Measurements from ENCODE around the gene CDKAL1.
"Not testable (repeated sequence)": the region's sequence is repeated elsewhere in the genome, so short reads cannot be mapped to it uniquely, and the experiment has no call there.

CDKAL1 gene

DNA sequence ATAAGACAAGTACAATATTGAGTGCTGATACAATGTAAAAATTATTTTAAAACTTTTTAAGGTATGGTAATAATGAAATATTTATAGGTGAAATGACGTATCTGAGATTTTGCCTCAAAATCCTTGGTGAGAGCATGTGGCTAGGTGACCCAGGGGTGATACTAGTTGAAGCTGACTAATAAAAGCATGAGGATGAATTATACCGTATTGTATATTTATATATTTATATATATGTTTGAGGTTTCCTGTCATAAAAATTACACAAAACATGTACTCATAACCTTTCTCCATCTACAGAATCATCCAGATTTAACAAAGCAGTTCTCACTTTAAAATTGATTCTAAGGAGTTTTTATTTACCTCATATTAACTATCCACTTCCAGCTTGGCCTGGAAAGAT is 358.1 kb downstream of the CDKAL1 start:
- no peak for DNase-seq

DNA sequence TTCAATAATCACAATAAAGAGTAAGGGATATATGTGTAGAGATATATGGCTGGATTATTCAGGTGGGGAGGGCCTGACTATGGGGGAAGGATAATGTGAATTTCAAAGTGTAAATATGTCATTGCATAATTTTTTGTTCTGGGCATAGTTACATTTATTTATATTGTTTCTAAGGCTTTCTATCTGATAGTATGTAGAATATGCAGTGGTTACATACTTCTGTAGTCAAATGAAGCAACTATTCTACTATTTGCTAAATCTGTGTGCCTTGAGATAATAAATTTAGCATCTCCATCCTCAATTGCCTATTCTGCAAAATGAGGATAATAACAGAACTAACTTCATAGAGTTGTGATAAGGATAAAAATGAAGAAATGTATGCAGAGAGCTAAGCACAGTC is 359.2 kb downstream of the CDKAL1 start:
- no peak for DNase-seq

DNA sequence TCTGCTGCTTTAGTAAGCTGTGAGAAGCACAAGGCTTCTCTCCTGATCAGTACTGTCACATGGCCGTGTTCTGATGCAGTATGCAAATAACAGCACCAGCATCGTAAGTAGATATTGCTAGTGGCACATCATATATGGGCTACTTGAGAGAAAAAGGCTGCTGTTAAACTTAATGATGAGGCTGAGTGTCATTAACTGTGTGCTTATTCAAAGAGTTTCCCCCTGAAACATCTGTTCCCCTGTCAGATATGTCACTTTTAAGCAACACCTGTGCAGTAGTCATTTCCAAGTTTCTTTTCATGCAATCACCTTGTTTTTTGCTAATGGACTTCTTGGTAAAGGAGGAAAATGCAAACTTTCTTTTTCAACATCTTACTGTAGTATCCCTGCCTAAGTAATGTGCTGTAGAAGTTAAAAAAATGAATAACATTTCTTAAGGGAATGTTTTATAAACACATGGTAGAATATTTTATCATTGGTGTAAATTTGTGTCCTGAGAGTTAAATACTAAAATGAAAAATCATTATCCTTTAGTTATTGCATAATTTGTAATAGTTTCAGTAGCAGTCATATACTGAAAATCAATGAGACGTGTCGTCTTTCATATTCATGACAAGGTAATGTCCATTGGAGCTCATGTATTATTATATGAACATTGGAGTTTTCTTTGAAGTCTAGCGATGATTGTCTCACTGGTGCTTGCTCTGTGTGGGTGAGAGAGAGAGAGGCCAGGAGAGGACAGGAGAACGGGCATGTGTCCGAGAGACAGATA is 366.3 kb downstream of the CDKAL1 start:
- DNase-seq, result no peak

- DNase-seq, result no peak
These were observed 371.1 kb downstream of the CDKAL1 start for GRCh38 chr6:20905377-20905776.

DNA sequence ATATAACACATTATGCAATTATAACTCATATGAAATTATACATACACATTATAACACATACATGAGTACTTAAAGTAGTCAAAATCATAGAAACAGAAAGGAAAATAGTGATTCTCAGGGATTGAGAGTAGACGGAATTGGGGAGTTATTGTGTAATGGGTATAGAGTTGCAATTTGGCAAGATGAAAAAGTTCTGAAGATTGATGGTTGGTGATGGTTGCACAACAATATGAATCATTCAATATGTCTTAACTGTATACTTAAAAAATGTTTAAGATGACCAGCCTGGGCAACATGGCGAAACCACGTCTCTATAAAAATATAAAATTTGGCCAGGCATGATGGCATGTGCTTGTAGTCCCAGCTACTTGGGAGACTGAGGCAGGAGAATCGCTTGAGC is 372.7 kb downstream of the CDKAL1 start:
- no peak for DNase-seq

- no peak for DNase-seq
These were observed 373.3 kb downstream of the CDKAL1 start for GRCh38 chr6:20907486-20908071.

- no peak for DNase-seq
These were observed 375.4 kb downstream of the CDKAL1 start for GRCh38 chr6:20909621-20910020.

GRCh38 chr6:20911712-20912111 is 377.5 kb downstream of the CDKAL1 start:
- DNase-seq, result no peak

DNA sequence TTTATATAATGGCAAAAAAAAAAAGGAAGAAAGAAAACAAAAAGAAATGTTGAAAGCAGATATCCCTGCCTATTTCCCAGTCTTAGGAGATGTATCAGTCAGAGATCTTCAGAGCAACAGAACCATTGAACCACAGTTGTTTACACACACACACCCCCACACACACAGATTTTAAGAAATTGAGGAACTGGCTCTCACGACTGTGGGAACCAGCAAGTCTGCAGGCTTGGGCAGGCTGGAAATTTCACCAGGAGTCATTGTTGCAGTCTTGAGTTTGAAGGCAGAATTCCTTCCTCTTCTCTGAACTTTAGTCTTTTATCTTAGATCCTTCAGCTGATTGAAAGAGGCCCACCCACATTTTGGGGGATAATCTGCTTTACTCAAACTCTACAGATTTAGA is 380.9 kb downstream of the CDKAL1 start:
- DNase-seq, result no peak

DNA sequence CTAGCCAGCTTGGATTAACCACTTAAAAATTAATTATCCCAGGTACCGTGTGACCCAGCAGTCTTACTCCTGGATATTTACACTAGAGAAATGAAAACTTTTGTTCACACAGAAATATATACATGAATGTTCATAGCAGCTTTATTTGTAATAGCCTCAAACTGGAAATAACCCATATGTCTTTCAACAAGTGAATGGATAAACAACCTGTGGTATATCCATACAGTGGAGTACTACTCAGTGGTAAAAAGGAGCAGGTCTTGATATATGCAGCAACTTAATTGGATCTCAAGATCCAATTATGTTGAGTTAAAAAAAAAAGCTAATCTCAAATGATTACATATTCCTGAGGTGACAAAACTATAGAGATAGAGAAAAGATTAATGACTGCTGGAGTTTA is 381.4 kb downstream of the CDKAL1 start:
- no peak for DNase-seq

DNA sequence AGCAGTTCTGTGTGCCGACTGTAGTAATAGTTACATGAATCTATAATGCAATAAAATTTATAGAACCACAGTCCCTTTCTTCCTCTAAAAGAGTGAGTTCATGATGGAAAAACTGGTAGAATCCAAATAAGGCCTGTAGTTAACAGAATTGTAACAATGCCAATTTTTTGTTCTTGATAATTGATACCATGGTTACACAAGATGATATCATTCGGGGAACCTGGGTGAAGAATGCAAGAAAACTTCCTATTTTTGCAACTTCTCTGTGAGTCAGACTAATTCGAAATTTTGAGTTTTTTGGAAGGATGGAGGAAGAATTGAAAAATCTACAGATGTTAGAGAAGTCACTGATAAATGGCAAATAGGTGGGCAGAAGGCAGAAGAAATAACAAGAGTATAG is 381.8 kb downstream of the CDKAL1 start:
- no peak for DNase-seq

GRCh38 chr6:20918868-20919267 is 384.6 kb downstream of the CDKAL1 start:
- DNase-seq, result no peak

GRCh38 chr6:20919677-20920385 is 385.6 kb downstream of the CDKAL1 start:
- DNase-seq, result no peak

DNA sequence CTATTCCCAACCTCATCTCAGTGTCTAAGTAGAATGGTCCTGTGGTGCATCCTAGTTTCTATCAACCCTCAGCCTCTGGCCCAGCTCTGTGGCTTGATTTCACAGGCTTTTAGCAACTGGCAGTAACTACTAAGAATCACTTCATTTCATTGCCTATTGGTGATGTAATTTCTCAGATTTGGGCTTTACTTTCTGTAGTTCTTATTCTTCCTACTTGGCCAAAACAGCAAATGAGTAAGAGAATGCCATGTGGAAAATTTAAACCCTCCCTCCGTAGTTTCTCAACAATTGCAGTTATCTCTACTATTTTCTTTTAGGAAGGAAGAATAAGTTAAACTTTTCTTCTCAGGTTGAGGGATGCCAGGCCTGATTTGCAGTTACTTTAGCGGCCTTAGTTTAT is 387.3 kb downstream of the CDKAL1 start:
- no peak for DNase-seq

DNA sequence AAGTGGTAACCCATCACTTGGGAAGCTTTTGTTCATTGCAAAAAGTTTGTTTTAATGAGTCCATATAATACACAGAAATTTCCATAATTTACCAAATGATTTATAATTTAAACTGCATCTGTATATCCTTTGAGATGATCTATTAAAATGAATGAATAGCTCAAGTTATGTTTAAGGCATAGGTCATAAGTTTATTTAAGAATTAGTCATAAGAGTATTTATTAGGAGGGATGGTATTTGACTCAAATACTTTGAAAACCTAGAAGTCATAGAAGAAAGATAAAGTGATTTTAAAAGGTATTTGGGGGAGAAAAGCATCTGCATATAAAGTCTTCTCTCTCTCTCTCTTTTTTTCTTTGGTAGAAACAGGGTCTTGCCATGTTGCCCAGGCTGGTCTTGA is 388.5 kb downstream of the CDKAL1 start:
- no peak for DNase-seq

- not testable (repeated sequence) for DNase-seq
These were observed 389.8 kb downstream of the CDKAL1 start for GRCh38 chr6:20924094-20924493.

DNA sequence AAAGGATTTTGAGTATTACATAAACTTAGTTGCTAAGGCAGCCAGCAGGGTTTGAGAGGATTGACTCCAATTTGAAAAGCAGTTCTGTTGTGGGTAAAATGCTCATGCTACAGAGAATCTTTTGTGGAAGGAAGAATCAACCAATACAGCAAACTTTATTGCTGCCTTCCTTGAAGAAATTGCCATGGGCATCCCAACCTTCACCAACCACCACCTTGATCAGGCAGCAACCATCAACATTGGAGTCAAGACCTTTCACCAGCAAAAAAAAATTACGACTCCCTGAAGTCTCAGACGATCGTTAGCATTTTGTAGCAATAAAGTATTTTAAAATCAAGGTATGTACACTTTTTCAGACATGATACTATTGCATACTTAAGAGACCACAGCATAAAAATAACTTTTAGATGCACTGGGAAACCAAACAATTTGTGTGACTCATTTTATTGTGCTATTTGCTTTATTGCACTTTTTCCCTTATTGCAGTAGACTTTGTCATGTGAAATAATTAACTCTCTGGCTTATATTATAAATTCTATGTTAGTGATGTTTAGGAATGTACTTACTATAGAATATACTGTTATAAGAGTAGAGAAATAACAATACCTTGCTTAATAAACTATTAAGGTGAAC is 390.8 kb downstream of the CDKAL1 start:
- DNase-seq, result no peak

DNA sequence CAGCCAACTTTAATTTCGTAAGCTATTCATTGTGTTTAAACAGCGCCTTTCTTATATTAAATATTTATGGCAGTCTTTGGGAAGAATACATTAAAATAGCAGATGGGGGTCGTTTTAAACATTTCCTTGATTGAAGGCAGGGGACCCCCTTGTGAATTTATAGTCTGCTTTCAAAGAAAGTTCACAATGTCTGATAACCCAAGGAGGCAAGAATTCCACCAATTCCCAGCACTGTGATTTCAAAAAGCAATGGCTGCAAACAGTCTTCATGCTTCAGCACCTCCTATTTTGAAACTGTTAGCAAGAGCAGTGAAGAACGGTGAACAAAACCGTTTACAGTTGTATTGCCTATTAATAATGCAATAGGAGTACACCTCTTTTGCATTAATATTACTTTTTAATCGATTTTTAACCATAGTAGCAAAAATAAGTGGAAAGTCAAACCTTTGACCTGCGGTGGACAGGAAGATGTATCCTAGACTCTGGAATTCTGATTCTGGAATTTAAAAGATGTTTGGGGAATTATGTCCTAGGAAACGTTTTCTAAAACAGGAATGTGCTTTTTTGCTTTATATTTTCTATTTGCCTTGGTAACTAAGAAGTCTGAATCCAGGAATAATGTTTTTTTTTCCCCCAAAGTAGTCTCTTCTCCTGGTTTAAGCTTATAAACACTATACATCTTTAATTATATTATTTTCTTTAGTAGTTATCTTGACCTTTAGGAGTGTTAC is 393.0 kb downstream of the CDKAL1 start:
- DNase-seq, result no peak

GRCh38 chr6:20929283-20929682 is 395.0 kb downstream of the CDKAL1 start:
- no peak for DNase-seq

- DNase-seq, result no peak
These were observed 396.8 kb downstream of the CDKAL1 start for GRCh38 chr6:20931093-20931492.

DNA sequence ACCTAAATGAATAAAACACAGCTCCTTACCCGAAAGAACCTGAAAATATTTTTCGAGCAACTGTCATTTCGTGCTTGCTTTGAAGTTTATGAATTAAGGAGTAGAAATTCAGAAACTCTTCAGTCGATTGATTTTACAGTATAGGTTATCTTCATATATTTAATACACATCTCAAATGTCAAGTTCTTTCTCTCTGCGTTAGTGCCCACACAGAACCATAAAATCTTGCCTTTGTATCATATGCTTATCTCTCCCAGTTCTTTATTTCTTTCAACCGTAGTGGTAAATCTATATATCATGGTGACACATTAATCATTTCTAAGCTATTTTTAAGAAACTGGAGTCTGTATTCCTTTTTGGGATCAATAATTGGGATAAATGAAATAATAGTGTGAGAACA is 397.5 kb downstream of the CDKAL1 start:
- no peak for DNase-seq

GRCh38 chr6:20932284-20932683 is 398.0 kb downstream of the CDKAL1 start:
- DNase-seq, result no peak
